ENCODE results near the gene GCGR. TPM values are rescaled to one million over a fixed set of nuclear protein-coding genes. Genes with fewer than 3 reads are reported as not detected.

The GCGR gene
- total and polyA plus RNA-seq, 2 donors (not counting 1 experiment from before 2014, with no cell fraction given), result not detected

GRCh38 chr17:81794509-81794908, 9.4 kb upstream of the GCGR start:
- H3K4me2 ChIP-seq (replicated peaks; ENCODE audit: low read depth, low read length, poor library complexity, severe bottlenecking), result no peak overlapping the region
- no peak overlapping the region for H3K9ac ChIP-seq (ENCODE audit: low read length)

GRCh38 chr17:81801327-81801726, 2.6 kb upstream of the GCGR start:
- H3K4me1 Mint-ChIP-seq, result peaks cover 5% of the 10 kb centered on the region
- no peak for DNase-seq
- H4K20me1 ChIP-seq (ENCODE audit: control insufficient read depth, insufficient read depth, low read length, poor library complexity, severe bottlenecking), result no peaks in the 10 kb centered on the region
- H3K4me3 ChIP-seq (ENCODE audit: control extremely low read depth in 1 of 5, extremely low read depth in 1 of 5, insufficient read depth in 1 of 5, low read depth in 2 of 5, low read length in 4 of 5), result no peak overlapping the region
- WGBS (ENCODE audit: insufficient coverage), result 91% methylated on average over 9 of the region's 9 CpGs
- H2AFZ ChIP-seq (ENCODE audit: insufficient read depth, low read depth, low read length, poor library complexity, severe bottlenecking), result no peak overlapping the region
- no peak overlapping the region for H3K4me2 ChIP-seq (replicated peaks; ENCODE audit: low read depth, low read length, poor library complexity, severe bottlenecking)
- no peak overlapping the region for H3K9ac ChIP-seq (ENCODE audit: low read length)
- no peak for ATAC-seq (ENCODE audit: low read depth)
- H3K4me3 Mint-ChIP-seq, result no peak overlapping the region
- no peaks in the 10 kb centered on the region for H3K36me3 ChIP-seq (replicated peaks in 1 of 2; ENCODE audit: control extremely low read depth in 1 of 2, control insufficient read depth in 1 of 2, extremely low read depth in 1 of 2, insufficient read depth in 2 of 2, low read length in 1 of 2)
- H3K4me1 ChIP-seq (ENCODE audit: control insufficient read depth in 2 of 2, insufficient read depth in 2 of 2, low read length in 2 of 2), result peaks cover 0 to 4% of the 10 kb centered on the region in 2 donors
- no peak overlapping the region for H3K27ac Mint-ChIP-seq
- TF ChIP-seq CTCF (IDR thresholded peaks at IDR 0.05), result no peak
- TF ChIP-seq EZH2 (IDR thresholded peaks at IDR 0.05; ENCODE audit: borderline replicate concordance, insufficient read depth, low read depth, low read length, poor library complexity, severe bottlenecking), result no peak
- peaks cover 0 to 14% (median 0%) of the 10 kb centered on the region in 3 donors for H3K9me3 ChIP-seq (ENCODE audit: control extremely low read depth in 1 of 3, control insufficient read depth in 2 of 3, insufficient read depth in 1 of 3, low read length in 2 of 3)
- H3K79me2 ChIP-seq (ENCODE audit: control insufficient read depth, insufficient read depth, low read length), result no peaks in the 10 kb centered on the region
- no peak overlapping the region for H3K27ac ChIP-seq (ENCODE audit: low read length in 2 of 2)
- H3K9me3 Mint-ChIP-seq (ENCODE audit: insufficient read depth), result no peaks in the 10 kb centered on the region
- peaks cover 34% of the 10 kb centered on the region for H3K27me3 Mint-ChIP-seq
- peaks cover 0 to 46% (median 12%) of the 10 kb centered on the region in 4 experiments for H3K27me3 ChIP-seq (replicated peaks in 1 of 4; ENCODE audit: control extremely low read depth in 1 of 4, control insufficient read depth in 3 of 4, insufficient read depth in 4 of 4, low read length in 3 of 4)
- CTCF ChIA-PET, result no interaction called here
- intact Hi-C loops (cut with micrococcal nuclease), result no loop called here
- POLR2A ChIA-PET, result no interaction called here

More at GRCh38 chr17:81794509-81794908, 9.4 kb upstream of the GCGR start:
- H3K79me2 ChIP-seq (ENCODE audit: control insufficient read depth, insufficient read depth, low read length), result no peaks in the 10 kb centered on the region
- WGBS (ENCODE audit: insufficient coverage), result 68% methylated on average over 8 of the region's 8 CpGs
- no peak overlapping the region for H3K27ac Mint-ChIP-seq
- H3K4me1 ChIP-seq (ENCODE audit: control insufficient read depth in 2 of 2, insufficient read depth in 2 of 2, low read length in 2 of 2), result no peaks in the 10 kb centered on the region
- no peak for DNase-seq
- H3K4me1 Mint-ChIP-seq, result no peaks in the 10 kb centered on the region
- intact Hi-C loops (cut with micrococcal nuclease), result no loop called here
- H3K36me3 ChIP-seq (replicated peaks in 1 of 2; ENCODE audit: control extremely low read depth in 1 of 2, control insufficient read depth in 1 of 2, extremely low read depth in 1 of 2, insufficient read depth in 2 of 2, low read length in 1 of 2), result no peaks in the 10 kb centered on the region
- no peak overlapping the region for H3K27ac ChIP-seq (ENCODE audit: low read length in 2 of 2)
- no peak for ATAC-seq (ENCODE audit: low read depth)
- no peaks in the 10 kb centered on the region for H3K9me3 Mint-ChIP-seq (ENCODE audit: insufficient read depth)
- H4K20me1 ChIP-seq (ENCODE audit: control insufficient read depth, insufficient read depth, low read length, poor library complexity, severe bottlenecking), result no peaks in the 10 kb centered on the region
- H3K4me3 ChIP-seq (ENCODE audit: control extremely low read depth in 1 of 5, extremely low read depth in 1 of 5, insufficient read depth in 1 of 5, low read depth in 2 of 5, low read length in 4 of 5), result no peak overlapping the region
- no peak overlapping the region for H2AFZ ChIP-seq (ENCODE audit: insufficient read depth, low read depth, low read length, poor library complexity, severe bottlenecking)
- no peak for TF ChIP-seq CTCF (IDR thresholded peaks at IDR 0.05)
- no peak for TF ChIP-seq EZH2 (IDR thresholded peaks at IDR 0.05; ENCODE audit: borderline replicate concordance, insufficient read depth, low read depth, low read length, poor library complexity, severe bottlenecking)
- POLR2A ChIA-PET, result no interaction called here
- peaks cover 4% of the 10 kb centered on the region for H3K27me3 Mint-ChIP-seq
- H3K9me3 ChIP-seq (ENCODE audit: control extremely low read depth in 1 of 3, control insufficient read depth in 2 of 3, insufficient read depth in 1 of 3, low read length in 2 of 3), result no peaks in the 10 kb centered on the region
- peaks cover 0 to 16% (median 10%) of the 10 kb centered on the region in 4 experiments for H3K27me3 ChIP-seq (replicated peaks in 1 of 4; ENCODE audit: control extremely low read depth in 1 of 4, control insufficient read depth in 3 of 4, insufficient read depth in 4 of 4, low read length in 3 of 4)
- H3K4me3 Mint-ChIP-seq, result no peak overlapping the region
- CTCF ChIA-PET, result no interaction called here

All from B cell (primary cell).